BJ (cell line): Measurements from ENCODE around the gene FAIM2. TPM values are rescaled to one million over a fixed set of nuclear protein-coding genes. Genes with fewer than 3 reads are reported as not detected.

Source experiments
- CTCF ChIA-PET: fragments of 350-600 bp; formaldehyde crosslinking; extraction: SDS; loops from one replicate; lab custom pipeline; 2021; ENCODE audit warnings: antibody characterized with exemption, inconsistent platforms; lab: Yijun Ruan, JAX
- POLR2A ChIA-PET: fragments of 300-600 bp; sonication (Branson Sonifier 250); formaldehyde crosslinking; extraction: SDS; loops from one replicate; lab custom pipeline; 2021; ENCODE audit warnings: antibody characterized with exemption; lab: Charles Lee
- DNase-seq: peaks from one replicate; pipeline ENCODE4 v3.0.0-alpha.2; 2011; ENCODE audit warnings: low read depth
- H3K27me3 ChIP-seq: 2 replicates; pipeline ENCODE4 v1.6.0; 2011; ENCODE audit warnings: low read length; ENCODE audit not compliant: control insufficient read depth, insufficient read depth
- H3K36me3 ChIP-seq: 2 replicates; pipeline ENCODE4 v1.5.1; 2011; ENCODE audit warnings: low read length; ENCODE audit not compliant: control insufficient read depth, insufficient read depth
- H3K4me3 ChIP-seq: 2 replicates; pipeline ENCODE4 v1.5.1; 2011; ENCODE audit warnings: low read depth, mild to moderate bottlenecking, control low read depth, low read length
- CTCF ChIP-seq: IDR thresholded peaks from 2 replicates; pipeline ENCODE4 v1.5.1; 2011; ENCODE audit warnings: low read depth, mild to moderate bottlenecking, control low read depth, inconsistent platforms, low read length, moderate library complexity; ENCODE audit not compliant: insufficient read depth
- polyA plus RNA-seq: library from polyadenylated mRNA; depleted of rRNA; stranded (reverse); fragments of >200 nt; gene quantifications from 2 replicates; pipeline ENCODE4 v1.2.3, GENCODE V29; 2011

The FAIM2 gene
- polyA plus RNA-seq, 1 experiment: 3.6 TPM

DNA sequence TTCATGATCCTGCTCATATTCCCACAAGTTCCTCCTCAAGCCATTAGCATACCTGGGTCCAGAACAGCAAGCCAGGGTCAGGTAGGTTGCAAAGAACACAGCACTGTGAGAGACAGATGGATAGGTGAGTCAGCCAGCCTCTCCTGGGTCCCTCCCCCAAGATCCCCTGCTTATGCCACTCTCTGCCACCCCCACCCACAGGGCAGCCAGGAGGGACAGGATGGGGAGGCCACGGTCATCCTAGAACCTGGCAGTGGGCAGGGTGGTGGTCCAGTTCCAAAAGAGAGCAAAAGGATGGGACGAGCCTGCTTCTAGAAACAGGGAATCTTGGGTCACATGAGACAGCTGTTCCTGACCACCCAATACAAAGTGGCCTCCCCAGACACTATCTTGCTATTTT lies 12.7 kb downstream of the FAIM2 start:
- no peak overlapping the region for H3K4me3 ChIP-seq
- DNase-seq: no peak
- no peak for TF ChIP-seq CTCF
- H3K36me3 ChIP-seq: no peaks in the 10 kb centered on the region
- POLR2A ChIA-PET: no interaction called here
- CTCF ChIA-PET: interaction anchor here (1.0 to 1.7 kb wide), 3 partner anchors 25 to 49 kb away, joined by 3 to 4 read pairs (median 4); no protein-coding TSS in a partner anchor
- peaks cover 32% of the 10 kb centered on the region for H3K27me3 ChIP-seq

GRCh38 chr12:49890096-49890461 lies 13.6 kb downstream of the FAIM2 start:
- no peak overlapping the region for H3K4me3 ChIP-seq
- H3K27me3 ChIP-seq: peaks cover 38% of the 10 kb centered on the region
- POLR2A ChIA-PET: no interaction called here
- H3K36me3 ChIP-seq: no peaks in the 10 kb centered on the region
- TF ChIP-seq CTCF: no peak
- CTCF ChIA-PET: interaction anchor here (1.3 to 1.5 kb wide), 2 partner anchors 42 to 77 kb away, joined by 3 to 4 read pairs; no protein-coding TSS in a partner anchor
- no peak for DNase-seq

GRCh38 chr12:49889361-49890095 lies 14.2 kb downstream of the FAIM2 start:
- Histone ChIP-seq H3K4me3 (no peak overlapping the region), H3K36me3 (no peaks in the 10 kb centered on the region), H3K27me3 (peaks cover 39% of the 10 kb centered on the region)
- no peak for DNase-seq
- no peak for TF ChIP-seq CTCF
- ChIA-PET CTCF (interaction anchor here (1.3 to 1.5 kb wide), 2 partner anchors 42 to 78 kb away, joined by 3 to 4 read pairs; no protein-coding TSS in a partner anchor), POLR2A (no interaction called here)

DNA sequence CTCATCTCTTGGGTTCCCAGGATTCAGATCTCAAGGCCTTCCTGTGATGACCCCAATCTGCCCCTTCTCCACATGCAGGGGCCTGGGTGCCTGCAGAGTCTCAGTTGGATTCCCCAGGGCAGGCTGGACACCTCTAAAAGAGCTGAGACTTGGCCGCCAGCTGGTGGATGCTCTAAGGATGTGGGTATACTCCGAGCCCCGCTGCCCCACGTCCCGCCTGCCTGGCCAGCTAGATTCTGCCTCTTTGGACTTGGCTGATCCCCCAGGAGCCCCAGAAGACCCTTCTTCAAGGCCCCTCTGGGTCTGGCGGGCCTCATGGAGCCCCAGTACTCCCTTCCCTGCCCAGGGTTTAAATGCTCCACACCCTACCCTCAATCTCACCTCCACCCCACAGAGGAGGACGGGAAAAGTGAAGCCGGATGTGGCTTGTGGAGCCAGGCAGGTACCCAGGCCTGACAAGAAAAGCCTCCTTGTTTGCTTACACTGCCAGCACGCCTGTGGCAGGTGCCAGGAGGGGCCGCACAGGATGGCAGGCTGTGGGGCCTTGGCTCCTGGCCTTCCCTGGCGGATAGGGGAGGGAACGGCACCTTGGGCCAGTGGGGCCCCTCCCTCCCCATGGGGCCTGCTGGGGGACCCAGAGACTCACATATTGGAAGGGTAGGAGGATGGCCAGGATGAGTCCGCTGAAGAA lies 15.1 kb downstream of the FAIM2 start:
- Histone ChIP-seq H3K4me3 (no peak overlapping the region), H3K36me3 (no peaks in the 10 kb centered on the region), H3K27me3 (peaks cover 39% of the 10 kb centered on the region)
- CTCF ChIA-PET: interaction anchor here (1.3 kb wide), 1 partner anchor 43 kb away, joined by 4 read pairs; no protein-coding TSS in a partner anchor
- no peak for TF ChIP-seq CTCF
- no peak for DNase-seq
- POLR2A ChIA-PET: no interaction called here
